ENCODE data around the gene JARID2.
A peak's percentile ranks its signal among the peaks of the same experiment; 100 is the strongest.

The JARID2 gene

GRCh38 chr6:15441981-15442380 lies 196.1 kb downstream of the JARID2 start:
- no peak for DNase-seq (ENCODE audit: low read depth)

GRCh38 chr6:15442467-15442866 lies 196.6 kb downstream of the JARID2 start:
- no peak for DNase-seq (ENCODE audit: low read depth)

GRCh38 chr6:15443119-15443830 lies 197.4 kb downstream of the JARID2 start:
- DNase-seq (ENCODE audit: low read depth): no peak

GRCh38 chr6:15444081-15444731 lies 198.3 kb downstream of the JARID2 start:
- DNase-seq (ENCODE audit: low read depth): no peak

- DNase-seq (ENCODE audit: low read depth): no peak
Observed at GRCh38 chr6:15444881-15445280, 199.0 kb downstream of the JARID2 start.

GRCh38 chr6:15447546-15448267 lies 201.8 kb downstream of the JARID2 start:
- DNase-seq (ENCODE audit: low read depth): no peak

DNA sequence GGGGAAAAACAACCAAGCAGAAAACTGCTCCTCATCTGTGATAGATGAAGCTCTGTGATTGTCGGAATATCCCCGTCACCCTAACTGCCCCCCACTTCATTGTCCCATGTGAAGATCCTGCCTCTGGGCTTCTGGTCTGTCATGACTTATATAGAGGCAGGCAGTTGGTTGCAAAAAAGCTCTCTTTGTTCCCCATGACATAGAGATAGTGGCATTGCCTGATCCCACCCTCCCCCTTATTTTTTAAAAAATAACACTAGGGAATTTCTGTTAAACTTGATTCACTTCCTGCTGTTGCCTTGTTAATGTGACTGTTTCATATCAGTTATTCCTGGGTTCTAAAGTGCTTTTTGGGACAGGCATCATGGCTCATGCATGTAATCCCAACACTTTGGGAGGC lies 203.1 kb downstream of the JARID2 start:
- DNase-seq (ENCODE audit: low read depth): no peak

DNA sequence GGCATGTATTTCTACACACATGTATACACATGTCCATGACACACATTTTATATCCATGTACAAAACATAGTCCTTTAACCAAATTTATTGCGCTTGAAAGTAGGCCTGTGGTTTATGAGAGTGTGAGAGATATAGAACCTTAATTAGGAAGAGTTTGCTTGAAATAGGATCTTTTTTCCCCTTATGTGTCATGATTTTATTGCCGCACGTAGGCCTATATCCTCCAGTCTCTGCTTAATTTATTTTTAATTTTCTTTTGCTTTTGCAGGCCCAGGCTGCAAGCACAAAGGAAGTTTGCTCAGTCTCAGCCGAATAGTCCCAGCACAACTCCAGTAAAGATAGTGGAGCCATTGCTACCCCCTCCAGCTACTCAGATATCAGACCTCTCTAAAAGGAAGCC lies 205.9 kb downstream of the JARID2 start:
- no peak for DNase-seq (ENCODE audit: low read depth)

- no peak for DNase-seq (ENCODE audit: low read depth)
Observed at GRCh38 chr6:15452182-15452941, 206.5 kb downstream of the JARID2 start.

GRCh38 chr6:15453186-15453585 lies 207.3 kb downstream of the JARID2 start:
- DNase-seq (ENCODE audit: low read depth): no peak

GRCh38 chr6:15453622-15454021 lies 207.8 kb downstream of the JARID2 start:
- DNase-seq (ENCODE audit: low read depth): no peak

GRCh38 chr6:15456422-15456821 lies 210.6 kb downstream of the JARID2 start:
- DNase-seq (ENCODE audit: low read depth): no peak

DNA sequence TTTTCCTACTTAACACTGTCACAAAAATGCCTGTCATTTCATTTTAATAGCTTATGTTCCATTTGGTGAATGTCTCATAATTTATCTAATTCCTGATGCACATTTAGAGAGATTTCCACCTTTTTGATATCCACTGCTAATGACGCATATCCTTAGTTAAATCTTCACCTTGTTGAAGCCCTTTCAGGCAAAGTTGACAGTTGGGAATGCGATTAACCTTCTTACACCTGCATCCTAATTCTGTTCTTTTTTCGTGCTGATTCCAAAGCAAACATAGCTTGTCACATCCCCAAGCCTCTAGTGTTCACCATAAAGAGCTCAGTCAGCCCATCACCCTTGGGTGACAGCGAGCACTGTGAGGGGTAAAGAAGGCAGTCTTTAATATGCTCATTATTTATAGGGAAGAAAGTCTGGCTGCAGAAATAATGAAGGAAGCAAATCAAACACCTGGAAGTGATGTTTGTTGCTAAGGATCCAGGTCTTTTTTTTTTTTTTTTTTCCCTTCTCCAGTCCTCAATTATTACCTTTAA lies 211.3 kb downstream of the JARID2 start:
- no peak for DNase-seq (ENCODE audit: low read depth)

GRCh38 chr6:15458021-15458459 lies 212.2 kb downstream of the JARID2 start:
- no peak for DNase-seq (ENCODE audit: low read depth)

GRCh38 chr6:15460110-15460727 lies 214.3 kb downstream of the JARID2 start:
- DNase-seq (ENCODE audit: low read depth): no peak

GRCh38 chr6:15461127-15461944 lies 215.5 kb downstream of the JARID2 start:
- DNase-seq (ENCODE audit: low read depth): no peak

- DNase-seq (ENCODE audit: low read depth): no peak
Observed at GRCh38 chr6:15462256-15462655, 216.4 kb downstream of the JARID2 start.

DNA sequence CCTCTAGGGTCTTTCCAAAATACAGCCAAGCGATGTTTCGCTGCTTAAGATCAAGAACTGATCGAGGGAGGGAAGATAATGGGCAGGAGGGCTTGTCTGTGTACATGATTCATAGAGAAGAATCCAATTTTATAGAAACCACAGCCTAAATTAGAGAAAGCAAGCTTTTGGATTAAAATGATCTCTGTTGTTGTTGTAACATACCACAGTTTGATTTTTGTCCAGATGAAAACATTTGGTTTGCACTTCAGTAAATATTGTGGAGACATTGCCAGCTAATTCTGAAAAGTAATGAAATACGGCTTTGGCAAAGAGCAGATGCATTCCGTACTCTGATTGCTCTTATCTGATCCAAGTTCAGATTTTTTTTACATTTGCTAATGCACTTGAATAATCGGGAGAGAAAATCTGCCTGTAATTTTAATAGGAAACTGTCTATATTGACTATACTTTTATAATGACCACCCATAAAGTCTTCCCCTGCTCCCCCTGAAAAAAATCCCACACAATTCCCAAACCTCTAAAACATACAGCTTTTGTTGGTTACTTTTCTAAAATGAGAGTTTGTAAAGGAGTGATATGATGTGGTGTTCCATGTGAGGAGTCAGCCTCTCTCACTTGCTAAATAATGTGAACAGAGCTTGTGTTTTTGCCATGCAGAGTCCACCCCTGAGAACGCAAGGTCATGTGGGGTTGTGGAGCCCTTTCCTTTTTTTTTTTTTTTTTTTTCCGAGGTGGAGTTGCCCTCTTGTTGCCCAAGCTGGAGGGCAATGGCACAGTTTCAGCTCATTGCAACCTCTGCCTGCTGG lies 217.1 kb downstream of the JARID2 start:
- no peak for DNase-seq (ENCODE audit: low read depth)

DNA sequence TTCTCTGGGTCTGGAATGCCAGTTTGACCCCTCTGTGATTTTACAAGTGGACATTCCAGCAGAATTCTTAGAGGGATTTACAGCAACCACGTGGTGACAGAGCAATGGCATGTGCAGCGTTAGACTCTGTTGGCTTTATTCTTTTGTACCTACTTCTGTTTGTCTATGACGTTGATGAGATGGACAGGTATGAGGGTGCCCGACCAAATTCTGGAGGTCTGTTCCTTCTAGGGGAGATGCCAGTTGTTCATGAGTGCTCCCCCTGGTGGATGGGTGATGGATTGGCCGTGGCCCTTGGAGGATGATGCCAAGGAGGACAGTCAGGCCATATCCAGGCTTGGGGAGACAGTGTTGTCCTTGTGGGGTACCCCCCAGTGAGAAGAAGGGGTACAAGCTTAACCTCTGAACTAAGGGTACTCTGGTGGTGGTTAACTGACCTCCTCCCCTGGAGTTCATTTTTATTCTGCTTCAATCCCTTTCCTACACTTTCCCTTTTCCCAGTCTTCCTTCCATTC lies 218.4 kb downstream of the JARID2 start:
- peak; percentile 48 for DNase-seq (ENCODE audit: low read depth)

- no peak for DNase-seq (ENCODE audit: low read depth)
Observed at GRCh38 chr6:15465212-15465611, 219.3 kb downstream of the JARID2 start.
